Endothelial cell of hepatic sinusoid (primary cell): ENCODE measurements around the gene SUMO3.

ENCODE experiments used
- in situ Hi-C: cut with HindIII; loops from 2 replicates; pipeline ENCODE4 v1.10.0; 2017; ENCODE audit warnings: low sequenced_read_pairs

Gene SUMO3

DNA sequence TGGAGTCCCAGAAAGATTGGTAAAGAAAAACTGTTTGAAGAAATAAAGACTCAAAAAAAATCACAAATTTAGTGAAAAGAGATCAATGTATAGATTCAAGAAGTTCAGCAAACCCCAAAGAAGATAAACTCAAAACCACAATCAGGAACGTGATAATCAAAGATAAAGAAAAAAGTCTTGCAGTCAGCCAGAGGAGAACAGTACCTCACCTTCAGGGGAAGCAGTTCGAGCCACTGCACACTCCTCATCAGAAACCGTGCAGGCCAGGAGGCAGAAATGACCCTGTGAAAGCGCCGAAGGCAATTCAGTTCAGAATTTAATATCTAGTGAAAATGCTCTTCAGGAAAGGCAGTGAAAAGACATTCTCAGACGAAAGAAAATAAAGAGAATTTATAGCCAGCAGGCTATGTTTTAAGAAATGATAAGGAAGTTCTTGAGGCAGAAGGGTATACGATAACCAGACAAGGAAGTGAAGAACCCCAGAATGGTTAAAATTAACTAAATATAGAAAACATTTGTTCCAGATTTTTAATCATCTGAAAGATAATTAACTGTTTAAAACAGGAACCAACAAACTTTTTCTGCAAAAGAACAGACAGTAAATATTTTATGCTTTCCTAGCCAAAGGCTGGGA, 13.5 kb upstream of the SUMO3 start:
- in situ Hi-C loops = no loop called here

DNA sequence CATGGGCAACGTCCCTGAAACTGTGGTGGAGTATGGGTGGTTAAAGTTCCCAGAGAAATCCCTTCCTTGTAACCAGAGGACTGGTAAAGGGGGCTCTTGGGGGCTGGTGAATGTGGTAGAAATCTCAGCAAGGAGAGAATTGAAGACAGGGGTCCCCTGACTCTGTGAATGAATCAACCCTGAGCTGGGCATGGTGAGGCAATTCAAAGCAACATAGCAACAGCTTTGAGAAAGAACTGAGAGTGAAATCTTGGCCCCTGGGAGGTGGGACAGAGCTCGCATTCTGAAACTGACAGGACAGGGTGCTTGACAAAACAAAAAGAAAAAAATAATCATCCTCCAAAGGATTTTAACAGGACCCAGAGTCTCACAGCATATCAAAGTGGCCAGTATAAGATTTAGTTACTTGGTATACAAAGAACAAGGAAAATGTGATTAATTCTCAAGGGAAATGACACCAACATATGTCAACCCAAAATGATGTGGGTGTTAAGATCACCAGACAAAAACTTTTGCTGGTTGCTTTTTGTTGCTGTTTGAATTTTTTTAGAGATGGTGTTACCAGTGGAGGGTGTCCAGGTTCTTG, 11.7 kb upstream of the SUMO3 start:
- in situ Hi-C loops = no loop called here

DNA sequence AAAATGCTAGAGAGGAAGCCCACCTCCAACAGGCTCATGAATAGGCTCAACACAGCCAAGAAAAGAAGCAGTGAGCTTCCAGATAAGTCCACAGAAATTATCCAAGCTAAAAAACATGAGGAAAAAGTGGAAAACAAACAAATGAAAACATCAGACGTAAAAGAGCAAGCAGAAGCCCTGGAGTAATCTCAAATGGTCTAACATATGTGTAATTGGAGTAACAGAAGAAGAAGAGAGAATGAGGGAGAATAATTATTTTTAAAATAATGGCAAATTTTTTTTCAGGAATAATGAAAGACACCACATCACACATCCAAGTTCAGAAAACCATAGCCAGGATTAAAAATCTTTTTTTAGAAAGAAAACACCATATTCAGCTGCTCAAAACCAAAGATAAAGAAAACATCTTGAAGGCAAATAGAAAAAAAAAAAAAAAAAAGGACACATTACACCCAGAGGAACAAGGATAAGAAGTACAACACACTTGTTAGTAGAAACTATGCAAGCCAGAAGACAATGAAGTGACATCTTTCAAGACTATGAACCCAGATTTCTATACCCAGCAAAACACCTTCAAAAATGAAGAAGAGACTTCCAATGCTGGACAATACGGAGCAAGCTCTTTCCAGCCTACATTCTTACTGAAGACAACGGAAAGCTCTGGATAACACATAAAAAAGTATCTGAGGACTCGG, 10.6 kb upstream of the SUMO3 start:
- in situ Hi-C loops = no loop called here

DNA sequence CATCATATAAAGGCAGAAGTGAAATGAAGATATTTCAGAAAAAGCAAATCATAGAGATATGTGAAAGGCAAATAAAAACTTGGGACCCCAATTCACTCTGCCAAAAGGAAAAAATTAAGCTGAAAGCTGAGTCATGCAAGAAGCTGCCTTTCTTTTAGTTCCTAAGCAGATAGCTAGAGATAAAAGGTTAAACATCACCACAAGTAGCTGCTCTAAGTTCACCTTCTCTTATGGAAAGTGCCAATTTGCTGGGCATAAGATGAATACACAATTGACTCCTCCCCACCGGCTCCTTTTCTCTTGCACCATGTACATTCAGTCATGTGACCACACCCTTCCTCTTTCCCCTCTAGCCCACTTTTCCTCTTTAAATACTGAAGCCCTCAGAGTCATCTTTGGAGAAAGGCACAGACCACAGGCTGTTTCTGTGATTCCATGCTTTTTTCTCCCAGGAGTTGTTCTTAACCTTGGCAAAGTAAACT, 5.4 kb upstream of the SUMO3 start:
- in situ Hi-C loops = no loop called here

DNA sequence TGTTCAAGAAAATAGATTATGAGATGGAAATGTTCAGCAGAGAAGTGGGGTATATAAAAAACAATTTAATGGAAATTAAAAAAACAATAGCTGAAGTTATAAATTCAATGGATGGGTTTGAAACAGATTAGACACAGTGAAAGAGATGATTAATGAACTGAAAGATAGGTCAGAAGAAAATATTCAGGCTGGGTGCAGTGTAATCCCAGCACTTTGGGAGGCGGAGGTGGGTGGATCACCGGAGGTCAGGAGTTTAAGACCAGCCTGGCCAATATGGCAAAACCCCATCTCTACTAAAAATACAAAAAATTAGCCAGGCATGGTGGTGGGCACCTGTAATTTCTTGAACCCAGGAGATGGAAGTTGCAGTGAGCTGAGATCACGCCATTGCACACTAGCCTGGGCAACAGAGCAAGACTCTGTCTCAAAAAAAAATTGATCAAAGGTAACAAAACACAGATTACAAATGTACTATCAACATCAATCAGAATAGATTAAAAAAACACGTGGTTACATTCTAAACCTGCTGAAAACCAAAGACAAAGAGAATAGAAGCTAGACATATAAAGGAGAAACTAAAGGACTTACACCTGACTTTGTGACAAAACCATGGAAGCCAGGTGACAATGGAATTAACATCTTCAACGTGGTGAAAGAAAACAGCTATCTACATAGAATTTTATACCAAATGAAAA, 4.8 kb upstream of the SUMO3 start:
- in situ Hi-C loops = no loop called here

DNA sequence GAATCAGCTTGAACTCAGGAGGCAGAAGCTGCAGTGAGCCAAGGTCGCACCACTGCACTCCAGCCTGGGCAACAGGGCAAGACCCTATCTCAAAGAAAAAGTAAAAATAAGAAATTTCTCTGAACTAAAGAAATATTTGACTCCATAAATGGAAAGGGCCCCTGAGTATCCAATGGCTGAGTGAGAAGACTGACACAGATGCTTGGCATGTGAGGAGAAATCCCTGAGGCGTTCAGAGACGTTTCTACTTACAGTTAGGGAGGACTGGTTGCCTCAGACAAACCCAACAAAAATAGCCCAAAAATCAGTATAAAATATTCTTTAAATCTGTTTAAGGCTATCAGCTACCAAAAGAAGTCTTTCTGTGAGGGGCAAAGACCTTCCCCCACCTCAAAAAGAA, 3.0 kb upstream of the SUMO3 start:
- in situ Hi-C loops = no loop called here

DNA sequence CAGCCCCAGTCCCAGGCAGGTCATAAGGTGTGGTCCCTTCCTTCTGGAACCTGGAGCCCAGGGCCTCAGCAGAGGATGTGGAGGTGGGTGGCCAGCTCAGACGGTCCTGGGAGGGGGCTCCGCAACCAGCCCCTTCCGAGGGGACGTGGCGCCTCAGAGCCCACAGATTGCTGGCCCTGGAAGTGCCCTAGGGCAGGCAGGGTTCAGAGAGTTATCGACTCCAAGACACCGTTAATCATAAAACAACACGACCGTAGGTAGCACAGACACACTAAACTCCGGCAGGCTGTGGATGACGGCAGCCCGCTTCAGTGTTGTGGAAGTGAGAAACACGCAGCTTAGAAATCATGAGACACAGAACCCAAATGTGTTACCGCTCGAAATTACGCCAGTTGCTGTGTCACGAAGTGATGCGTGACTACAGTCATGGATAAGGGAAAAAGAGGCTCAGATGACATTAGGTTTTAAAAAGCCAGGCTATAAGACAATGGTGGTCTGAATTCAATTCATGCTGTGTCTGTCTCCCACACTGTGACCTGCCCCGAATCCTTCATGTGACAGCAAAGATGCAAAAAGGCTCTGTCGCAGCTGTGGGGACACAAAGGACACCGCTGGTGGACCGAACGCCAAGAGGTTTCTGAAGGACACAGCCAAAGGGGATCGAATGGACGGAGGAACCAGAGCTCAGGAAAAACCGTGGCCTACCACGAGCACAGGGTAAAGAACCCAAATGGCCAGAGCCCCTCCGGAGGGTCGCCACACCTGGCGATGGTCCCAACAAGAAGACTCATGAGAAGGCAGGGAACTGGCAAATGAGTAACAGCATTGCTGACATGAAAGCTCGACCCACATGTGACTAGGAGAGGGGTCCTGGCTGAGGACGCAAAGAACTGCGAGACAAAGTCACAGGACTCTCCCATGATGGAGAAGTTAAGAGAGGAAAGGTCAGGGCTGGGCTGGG, 1.7 kb upstream of the SUMO3 start:
- in situ Hi-C loops = no loop called here

GRCh38 chr21:44818640-44819011, 764 bp upstream of the SUMO3 start:
- in situ Hi-C loops = no loop called here

DNA sequence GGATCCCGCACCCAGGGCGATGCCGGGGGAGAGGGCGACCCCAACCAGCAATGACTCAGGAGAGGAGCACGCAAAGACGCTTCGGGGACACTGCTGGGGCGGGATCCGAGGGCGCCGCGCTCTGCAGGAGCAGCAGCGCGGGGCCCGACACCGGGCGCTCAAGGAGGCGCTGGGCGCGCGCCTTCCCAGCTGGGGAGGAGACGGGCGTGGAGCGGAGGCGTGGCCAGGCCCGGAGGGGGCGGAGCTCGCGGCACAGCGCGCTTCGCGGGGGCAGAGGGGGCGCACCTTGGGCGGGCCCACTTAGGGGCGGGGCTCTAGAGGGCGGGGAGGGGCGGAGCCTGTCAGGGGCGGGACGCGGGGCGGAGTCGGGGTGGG, 369 bp downstream of the SUMO3 start:
- in situ Hi-C loops = no loop called here

- in situ Hi-C loops = no loop called here
These were observed 929 bp downstream of the SUMO3 start for GRCh38 chr21:44816761-44817505.

DNA sequence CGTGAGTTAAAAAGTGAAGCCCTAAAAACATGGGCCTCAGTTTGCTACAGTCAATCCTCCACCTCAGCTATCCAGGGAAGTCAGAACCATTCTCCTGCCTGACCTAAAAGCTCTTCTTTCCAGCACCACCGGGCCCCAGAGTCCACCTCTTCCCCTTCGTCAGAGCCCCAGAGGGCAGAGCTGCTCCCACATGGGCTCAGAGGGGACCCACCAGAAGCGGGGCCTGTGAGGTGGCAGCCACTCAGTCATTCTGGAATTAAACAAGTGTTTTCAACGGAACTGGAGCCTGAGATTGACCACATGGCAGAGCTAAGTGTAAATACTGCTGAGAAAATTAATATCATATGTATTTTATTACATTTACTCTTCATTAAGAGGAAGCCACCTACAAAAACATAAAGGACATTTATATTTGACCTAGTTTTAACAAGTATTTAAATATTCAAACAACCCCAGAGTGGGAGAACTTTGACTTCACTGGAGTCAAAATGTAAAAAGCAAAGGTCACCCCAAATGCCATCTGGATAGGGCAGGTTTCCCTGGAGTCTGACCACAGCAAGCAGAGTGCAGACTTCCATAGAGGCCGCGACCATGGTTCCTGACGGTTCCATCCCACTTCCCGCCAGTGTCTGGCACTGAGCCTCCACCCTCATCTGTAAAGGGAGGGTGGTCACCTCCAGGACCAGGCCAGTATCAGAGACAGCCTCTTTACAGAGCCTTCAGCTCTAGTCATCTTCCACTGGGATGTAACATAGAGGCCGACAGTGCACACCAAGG, 1.8 kb downstream of the SUMO3 start:
- in situ Hi-C loops = no loop called here

DNA sequence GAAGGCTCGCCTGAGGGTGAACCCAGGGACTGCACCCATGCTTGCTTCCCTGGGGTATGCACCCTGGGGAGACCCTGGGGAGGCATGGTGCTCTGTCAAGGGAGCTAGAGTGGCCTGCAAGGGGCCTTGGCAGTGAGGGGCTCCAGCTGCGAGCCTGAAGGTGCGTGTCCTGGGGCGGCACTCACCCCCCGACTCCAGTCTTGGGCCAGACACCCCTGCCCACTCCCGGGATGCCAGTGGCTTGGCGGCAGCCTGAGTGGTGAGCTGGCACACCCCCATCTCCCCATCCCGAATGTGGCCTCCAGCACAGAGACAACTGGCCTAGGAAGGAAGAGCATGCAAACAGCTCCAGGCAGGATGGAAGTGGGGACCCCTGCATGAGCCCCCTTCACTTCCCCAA, 2.6 kb downstream of the SUMO3 start:
- in situ Hi-C loops = no loop called here

DNA sequence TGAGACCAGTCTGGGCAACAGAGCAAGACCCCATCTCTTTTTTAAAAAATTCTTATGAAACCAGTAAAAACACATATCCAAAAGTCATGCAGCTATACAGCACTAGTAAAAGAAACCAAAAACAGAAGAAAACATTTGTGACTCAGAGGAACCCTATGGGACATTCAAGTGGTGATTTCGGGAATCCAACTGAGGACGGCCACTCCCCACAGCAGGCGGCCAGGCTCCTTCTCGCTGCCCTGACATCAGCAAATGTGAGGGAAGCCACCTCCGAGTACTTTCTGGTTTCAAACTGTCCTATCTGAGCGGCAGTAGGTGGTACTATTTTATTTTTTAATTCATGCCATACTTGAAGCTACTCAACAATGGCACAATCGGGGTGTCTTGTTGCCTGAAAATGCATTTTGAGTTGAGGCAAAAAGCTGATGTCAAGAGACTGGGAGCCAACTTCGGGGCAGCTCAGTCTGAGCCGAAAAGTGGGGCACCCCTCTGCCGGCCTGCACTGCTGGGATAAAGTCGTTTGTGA, 3.3 kb downstream of the SUMO3 start:
- in situ Hi-C loops = no loop called here

- in situ Hi-C loops = no loop called here
These were observed 4.1 kb downstream of the SUMO3 start for GRCh38 chr21:44813727-44814126.

DNA sequence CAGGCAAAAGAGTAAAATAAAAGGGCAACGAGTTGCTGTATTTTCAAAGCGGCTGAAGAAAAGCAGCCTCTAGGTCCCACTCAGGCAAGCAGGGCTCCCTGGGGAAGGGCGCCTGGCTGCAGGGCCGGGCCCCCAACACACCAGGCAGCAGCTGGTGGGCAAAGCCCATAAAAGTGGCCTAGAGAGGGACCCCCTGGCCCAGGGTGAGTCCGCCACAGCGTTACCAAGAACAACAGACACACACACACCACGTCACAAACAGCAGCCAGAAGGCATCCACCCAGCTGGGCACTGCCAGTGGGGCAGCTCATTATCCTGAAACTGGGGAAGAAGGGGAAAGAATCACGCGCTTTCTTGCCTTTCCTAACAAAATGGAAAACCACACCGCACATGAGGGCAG, 4.7 kb downstream of the SUMO3 start:
- in situ Hi-C loops = no loop called here

DNA sequence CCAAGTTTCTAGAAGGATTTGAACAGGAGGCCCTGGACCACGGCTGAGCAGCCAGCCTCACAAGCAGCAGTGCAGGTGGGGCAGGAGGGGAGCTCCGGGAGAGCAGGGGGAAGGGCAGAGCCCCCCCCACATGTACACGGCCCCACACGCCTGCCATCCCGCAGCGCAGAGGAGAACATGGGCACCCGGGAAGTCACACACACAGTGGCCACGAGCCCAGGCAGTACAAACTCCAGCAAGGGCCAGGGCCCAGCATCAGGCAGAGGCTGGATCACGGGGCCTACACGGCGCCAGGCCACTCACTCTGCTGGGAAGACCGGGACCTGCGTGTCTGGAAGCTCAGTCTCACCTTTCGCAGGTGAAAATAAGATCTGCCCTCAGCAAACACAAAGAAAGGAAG, 5.2 kb downstream of the SUMO3 start:
- in situ Hi-C loops = no loop called here

DNA sequence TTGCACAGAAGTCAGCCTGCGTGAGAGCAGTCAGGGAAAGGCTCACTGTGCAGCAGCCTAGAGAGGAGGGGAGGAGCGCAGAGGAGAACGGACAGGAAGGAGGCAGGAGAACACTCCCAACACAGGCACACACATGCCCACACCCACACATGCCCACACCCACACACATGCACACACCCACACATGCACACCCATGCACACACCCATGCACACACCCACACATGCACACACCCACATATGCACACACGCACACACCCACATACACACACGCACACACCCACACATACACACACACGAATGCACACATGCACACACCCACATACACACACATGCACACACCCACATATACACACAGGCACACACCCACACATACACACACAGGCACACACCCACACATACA, 7.1 kb downstream of the SUMO3 start:
- in situ Hi-C loops = no loop called here

DNA sequence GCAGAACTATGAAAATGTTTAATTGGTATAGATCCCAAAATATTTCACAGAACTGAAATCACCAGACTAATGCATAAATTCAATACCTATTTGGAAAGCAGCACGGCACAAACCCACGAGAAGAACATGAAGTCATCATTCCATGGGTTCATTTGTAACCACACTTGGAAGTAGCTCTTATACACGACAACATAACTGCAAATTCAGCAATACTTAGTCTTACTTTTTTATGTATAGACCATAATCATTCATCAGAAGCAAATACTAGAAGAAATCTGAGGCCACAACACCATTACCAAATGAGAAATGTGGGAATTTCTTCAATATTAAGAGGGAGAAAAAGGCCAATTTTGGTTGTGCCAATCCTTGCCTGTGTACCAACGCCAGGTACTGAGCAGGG, 12.0 kb downstream of the SUMO3 start:
- in situ Hi-C loops = loop anchor here (5.0 to 10.0 kb wide), 4 partner anchors 46 to 311 kb away; partner anchors contain the start of genes PTTG1IP and SLX9

GRCh38 chr21:44805226-44805625, 12.6 kb downstream of the SUMO3 start:
- in situ Hi-C loops = loop anchor here (5.0 to 10.0 kb wide), 4 partner anchors 47 to 312 kb away; partner anchors contain the start of genes PTTG1IP and SLX9
